PC-9 (cell line): ENCODE results near the gene KIF26B. TPM values are rescaled to one million over a fixed set of nuclear protein-coding genes. Genes with fewer than 3 reads are reported as not detected.

Source experiments
- BruUV-seq: library from RNA; stranded (reverse); fragments of 400-500 nt; replicated peaks from 2 replicates; lab custom pipeline; 2021; lab: Mats Ljungman, UMichigan
- CTCF ChIA-PET: fragments of 300-600 bp; sonication (Branson Sonifier 250); formaldehyde crosslinking; loops from one replicate; lab custom pipeline; 2022; ENCODE audit warnings: antibody characterized with exemption; lab: Charles Lee
- POLR2A ChIA-PET: fragments of 300-600 bp; sonication (Branson Sonifier 250); formaldehyde crosslinking; loops from one replicate; lab custom pipeline; 2022; ENCODE audit warnings: antibody characterized with exemption; ENCODE audit not compliant: unreplicated experiment; lab: Charles Lee
- DNase-seq, 2 experiments: peaks; one replicate each; pipeline versions ENCODE4 v3.0.0 to v3.0.0-alpha.2; 2015 to 2022; ENCODE audit warnings: mixed read lengths in 1 of 2
- H2AFZ ChIP-seq: fragments of 200-600 bp; sonication (generic); 2 replicates; pipeline ENCODE4 v1.8.1; 2017; ENCODE audit warnings: antibody characterized with exemption
- H3F3A ChIP-seq: fragments of 200-600 bp; sonication (generic); 2 replicates; pipeline ENCODE4 v1.8.1; 2017; ENCODE audit warnings: antibody characterized with exemption, mild to moderate bottlenecking, low read depth; ENCODE audit not compliant: insufficient read depth
- H3K27ac ChIP-seq: fragments of 200-600 bp; sonication (generic); 2 replicates; pipeline ENCODE4 v1.6.1; 2016; ENCODE audit warnings: mixed run types
- H3K27me3 ChIP-seq: fragments of 200-600 bp; sonication (generic); 2 replicates; pipeline ENCODE4 v1.6.1; 2016; ENCODE audit warnings: low read depth, mixed run types; ENCODE audit not compliant: insufficient read depth
- H3K36me3 ChIP-seq: fragments of 200-600 bp; sonication (generic); 2 replicates; pipeline ENCODE4 v1.6.1; 2016; ENCODE audit warnings: low read depth, mixed run types
- H3K4me1 ChIP-seq: fragments of 200-600 bp; sonication (generic); replicated peaks from 2 replicates; pipeline ENCODE4 v1.6.1; 2016; ENCODE audit warnings: mixed run types; ENCODE audit not compliant: insufficient read depth
- H3K4me2 ChIP-seq: fragments of 200-600 bp; sonication (generic); 2 replicates; pipeline ENCODE4 v1.6.1; 2017; ENCODE audit warnings: mixed run types
- H3K4me3 ChIP-seq: fragments of 200-600 bp; sonication (generic); 2 replicates; pipeline ENCODE4 v1.6.1; 2016; ENCODE audit warnings: mixed run types
- H3K79me2 ChIP-seq: fragments of 200-600 bp; sonication (generic); 2 replicates; pipeline ENCODE4 v1.6.1; 2017; ENCODE audit warnings: low read depth, mixed run types
- H3K9me2 ChIP-seq: fragments of 200-600 bp; sonication (generic); 2 replicates; pipeline ENCODE4 v1.8.1; 2017; ENCODE audit warnings: mild to moderate bottlenecking; ENCODE audit not compliant: insufficient read depth
- H3K9me3 ChIP-seq: fragments of 200-600 bp; sonication (generic); 2 replicates; pipeline ENCODE4 v1.8.1; 2016; ENCODE audit warnings: low read depth; ENCODE audit not compliant: insufficient read depth
- H4K20me1 ChIP-seq: fragments of 200-600 bp; sonication (generic); 2 replicates; pipeline ENCODE4 v1.8.1; 2017; ENCODE audit not compliant: insufficient read depth
- EZH2 ChIP-seq: fragments of 200-600 bp; sonication (generic); IDR thresholded peaks from 2 replicates; pipeline ENCODE4 v1.8.0; 2017; ENCODE audit warnings: antibody characterized with exemption, low read depth
- intact Hi-C: fragments of 100-400 bp; cut with micrococcal nuclease; formaldehyde crosslinking; loops from one replicate; pipeline ENCODE4 v1.10.0; 2022; ENCODE audit not compliant: unreplicated experiment
- total RNA-seq: library from RNA; stranded (reverse); gene quantifications from 2 replicates; pipeline ENCODE4 v1.2.3, GENCODE V29; 2021
- TF ChIP-seq, protein P1 (sequence below): fragments of 200-600 bp; sonication (generic); conservative IDR thresholded peaks from 2 replicates; pipeline ENCODE4 v1.6.1; 2017; ENCODE audit warnings: mixed run types, antibody characterized with exemption, mild to moderate bottlenecking, moderate library complexity

KIF26B gene
- total RNA-seq, 1 experiment from 2014 or later, result 0.11 TPM

- Histone ChIP-seq H3K79me2 (no peaks in the 10 kb centered on the region), H3K4me3 (no peak overlapping the region), H3K4me2 (no peak overlapping the region), H2AFZ (no peak overlapping the region), H3F3A (no peaks in the 10 kb centered on the region), H4K20me1 (no peaks in the 10 kb centered on the region), H3K9me2 (no peaks in the 10 kb centered on the region), H3K9me3 (no peaks in the 10 kb centered on the region), H3K27me3 (peaks cover 68% of the 10 kb centered on the region), H3K4me1 (no peaks in the 10 kb centered on the region), H3K36me3 (no peaks in the 10 kb centered on the region), H3K27ac (no peak overlapping the region)
- TF ChIP-seq, protein P1, sequence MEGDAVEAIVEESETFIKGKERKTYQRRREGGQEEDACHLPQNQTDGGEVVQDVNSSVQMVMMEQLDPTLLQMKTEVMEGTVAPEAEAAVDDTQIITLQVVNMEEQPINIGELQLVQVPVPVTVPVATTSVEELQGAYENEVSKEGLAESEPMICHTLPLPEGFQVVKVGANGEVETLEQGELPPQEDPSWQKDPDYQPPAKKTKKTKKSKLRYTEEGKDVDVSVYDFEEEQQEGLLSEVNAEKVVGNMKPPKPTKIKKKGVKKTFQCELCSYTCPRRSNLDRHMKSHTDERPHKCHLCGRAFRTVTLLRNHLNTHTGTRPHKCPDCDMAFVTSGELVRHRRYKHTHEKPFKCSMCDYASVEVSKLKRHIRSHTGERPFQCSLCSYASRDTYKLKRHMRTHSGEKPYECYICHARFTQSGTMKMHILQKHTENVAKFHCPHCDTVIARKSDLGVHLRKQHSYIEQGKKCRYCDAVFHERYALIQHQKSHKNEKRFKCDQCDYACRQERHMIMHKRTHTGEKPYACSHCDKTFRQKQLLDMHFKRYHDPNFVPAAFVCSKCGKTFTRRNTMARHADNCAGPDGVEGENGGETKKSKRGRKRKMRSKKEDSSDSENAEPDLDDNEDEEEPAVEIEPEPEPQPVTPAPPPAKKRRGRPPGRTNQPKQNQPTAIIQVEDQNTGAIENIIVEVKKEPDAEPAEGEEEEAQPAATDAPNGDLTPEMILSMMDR, result no peak
- TF ChIP-seq EZH2, result no peak
- POLR2A ChIA-PET, result no interaction called here
- BruUV-seq, result no TSS peak
- CTCF ChIA-PET, result no interaction called here
- no peak for DNase-seq
- intact Hi-C loops, result no loop called here
These were observed 278.8 kb downstream of the KIF26B start for GRCh38 chr1:245433561-245433960.

DNA sequence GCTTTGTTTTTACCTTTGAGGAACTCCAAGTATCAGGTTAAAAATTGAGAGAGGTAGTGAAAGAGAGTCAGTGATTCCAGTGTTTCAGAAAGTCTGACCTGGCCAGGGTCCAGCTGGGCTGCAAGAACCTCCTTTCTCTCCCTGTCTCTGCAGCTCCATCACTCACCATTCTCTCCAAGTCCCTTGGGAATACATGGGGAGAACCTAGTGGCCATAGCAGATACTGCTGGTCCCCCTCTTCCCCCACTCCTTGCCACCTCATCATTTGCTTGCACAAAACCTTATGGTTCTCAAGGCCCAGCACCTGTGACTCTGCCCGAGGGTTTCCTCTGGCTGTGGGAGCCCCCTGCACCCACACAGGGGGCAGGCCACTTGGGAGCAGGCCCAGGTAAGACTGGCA is 279.5 kb downstream of the KIF26B start:
- no peak overlapping the region for H3K27ac ChIP-seq

GRCh38 chr1:245436407-245436806 is 281.6 kb downstream of the KIF26B start:
- Histone ChIP-seq H3F3A (no peaks in the 10 kb centered on the region), H4K20me1 (no peaks in the 10 kb centered on the region), H3K4me2 (no peak overlapping the region), H3K36me3 (no peaks in the 10 kb centered on the region), H3K79me2 (no peaks in the 10 kb centered on the region), H3K4me3 (no peak overlapping the region), H2AFZ (no peak overlapping the region), H3K4me1 (no peaks in the 10 kb centered on the region), H3K9me2 (no peaks in the 10 kb centered on the region), H3K27ac (no peak overlapping the region), H3K9me3 (no peaks in the 10 kb centered on the region), H3K27me3 (peaks cover 68% of the 10 kb centered on the region)
- no TSS peak for BruUV-seq
- no peak for DNase-seq
- intact Hi-C loops, result no loop called here
- TF ChIP-seq, protein P1, result no peak
- no peak for TF ChIP-seq EZH2
- ChIA-PET POLR2A (no interaction called here), CTCF (no interaction called here)

More for the DNA sequence above, 279.5 kb downstream of the KIF26B start:
- H3K4me3 ChIP-seq, result no peak overlapping the region
- no peaks in the 10 kb centered on the region for H3K9me3 ChIP-seq
- DNase-seq, result no peak
- no TSS peak for BruUV-seq
- POLR2A ChIA-PET, result no interaction called here
- H2AFZ ChIP-seq, result no peak overlapping the region
- no peaks in the 10 kb centered on the region for H3K79me2 ChIP-seq
- H3K36me3 ChIP-seq, result no peaks in the 10 kb centered on the region
- peaks cover 68% of the 10 kb centered on the region for H3K27me3 ChIP-seq
- no peaks in the 10 kb centered on the region for H3K4me1 ChIP-seq
- no peaks in the 10 kb centered on the region for H3F3A ChIP-seq
- H3K9me2 ChIP-seq, result no peaks in the 10 kb centered on the region
- H4K20me1 ChIP-seq, result no peaks in the 10 kb centered on the region
- intact Hi-C loops, result no loop called here
- TF ChIP-seq, protein P1, result no peak
- TF ChIP-seq EZH2, result no peak
- no peak overlapping the region for H3K4me2 ChIP-seq
- CTCF ChIA-PET, result no interaction called here
